HG03103 (cell line): ENCODE measurements around the gene MEF2B.
"Not testable (repeated sequence)": the region's sequence is repeated elsewhere in the genome, so short reads cannot be mapped to it uniquely, and the experiment has no call there.

Source experiments
- ATAC-seq: cut with Tn5 transposase; IDR thresholded peaks from one replicate; pipeline ENCODE4 v1.9.1; 2021; ENCODE audit warnings: low read depth; ENCODE audit not compliant: unreplicated experiment

The MEF2B gene

GRCh38 chr19:19157808-19158207, 12.3 kb downstream of the MEF2B start:
- no peak for ATAC-seq

- ATAC-seq = peak; percentile 41
Measured at GRCh38 chr19:19155495-19156219, 14.4 kb downstream of the MEF2B start.

- no peak for ATAC-seq
Measured at GRCh38 chr19:19154768-19155494, 15.1 kb downstream of the MEF2B start.

- no peak for ATAC-seq
Measured at GRCh38 chr19:19152668-19153384, 17.2 kb downstream of the MEF2B start.

- no peak for ATAC-seq
Measured at GRCh38 chr19:19151418-19151817, 18.6 kb downstream of the MEF2B start.

GRCh38 chr19:19149435-19149834, 20.6 kb downstream of the MEF2B start:
- no peak for ATAC-seq

GRCh38 chr19:19148504-19148903, 21.6 kb downstream of the MEF2B start:
- not testable (repeated sequence) for ATAC-seq

- no peak for ATAC-seq
Measured at GRCh38 chr19:19147344-19147743, 22.7 kb downstream of the MEF2B start.

GRCh38 chr19:19146865-19147264, 23.2 kb downstream of the MEF2B start:
- ATAC-seq = no peak

GRCh38 chr19:19145684-19146608, 24.1 kb downstream of the MEF2B start:
- ATAC-seq = no peak

GRCh38 chr19:19145281-19145680, 24.8 kb downstream of the MEF2B start:
- ATAC-seq = no peak

- ATAC-seq = no peak
Measured at GRCh38 chr19:19142347-19142746, 27.7 kb downstream of the MEF2B start.

GRCh38 chr19:19140476-19140875, 29.6 kb downstream of the MEF2B start:
- no peak for ATAC-seq

- ATAC-seq = no peak
Measured at GRCh38 chr19:19139876-19140229, 30.2 kb downstream of the MEF2B start.

- peak; percentile 94 for ATAC-seq
Measured at GRCh38 chr19:19138109-19138981, 31.7 kb downstream of the MEF2B start, which contains the start of gene TMEM161A. TSS of gene TMEM161A (minus strand) at chr19:19138478. CDS start at chr19:19138428, 50 bp downstream.

GRCh38 chr19:19137556-19138108, 32.4 kb downstream of the MEF2B start:
- no peak for ATAC-seq

GRCh38 chr19:19135713-19136112, 34.4 kb downstream of the MEF2B start:
- not testable (repeated sequence) for ATAC-seq

GRCh38 chr19:19134687-19135158, 35.3 kb downstream of the MEF2B start:
- no peak for ATAC-seq

- no peak for ATAC-seq
Measured at GRCh38 chr19:19133985-19134384, 36.1 kb downstream of the MEF2B start.
